Stimulated activated CD4-positive, alpha-beta T cell treated with anti-CD3 and anti-CD28 coated beads, Interleukin-1b, Interleukin-23, amount 100 ng/mL, for 48 hours (primary cell): ENCODE data around the gene OR10D3.
"Not testable (repeated sequence)": the region's sequence is repeated elsewhere in the genome, so short reads cannot be mapped to it uniquely, and the experiment has no call there.

Experiments
- DNase-seq: peaks from one replicate; pipeline ENCODE4 v3.0.0-alpha.2; 2020

Gene OR10D3

GRCh38 chr11:124195189-124195734, 12.1 kb downstream of the OR10D3 start:
- DNase-seq = peak; percentile 27

DNA sequence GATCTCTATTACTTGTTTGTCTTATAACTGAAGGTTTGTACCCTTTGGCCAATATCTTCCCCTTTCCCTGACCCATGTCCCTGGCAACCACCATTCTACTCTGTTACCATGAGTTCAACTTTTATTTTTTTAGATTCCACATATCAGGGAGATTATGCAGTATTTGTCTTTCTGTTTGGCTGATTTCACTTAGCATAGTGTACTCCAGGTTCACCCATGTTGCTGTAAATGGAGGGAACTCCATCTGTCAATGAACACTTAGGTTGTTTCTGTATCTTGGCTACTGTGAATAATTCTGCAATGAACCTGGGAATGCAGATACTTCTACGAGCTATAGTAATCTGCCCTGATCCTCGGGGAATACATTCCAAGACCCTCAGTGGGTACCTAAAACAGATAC, 14.9 kb downstream of the OR10D3 start:
- no peak for DNase-seq

DNA sequence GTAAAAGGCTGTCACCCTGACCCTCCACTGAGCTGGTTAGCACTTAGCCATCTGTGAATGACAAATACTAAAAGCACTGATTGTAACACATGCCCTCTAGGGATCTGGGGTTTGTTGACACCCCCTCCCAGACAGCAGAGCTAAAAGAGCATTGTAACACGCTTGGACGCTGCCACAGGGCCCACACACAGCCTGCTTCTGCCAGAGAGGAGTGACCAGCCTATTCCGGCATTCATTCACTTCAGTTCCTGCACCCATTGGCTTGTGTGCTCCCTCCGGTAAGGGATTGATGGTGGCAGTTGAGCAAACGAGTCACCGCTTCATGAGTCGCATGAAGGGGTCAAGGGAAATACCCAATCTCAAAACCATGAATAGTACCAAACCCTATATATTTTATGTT, 15.8 kb downstream of the OR10D3 start:
- no peak for DNase-seq

GRCh38 chr11:124199702-124200101, 16.6 kb downstream of the OR10D3 start:
- no peak for DNase-seq

- DNase-seq = no peak
These were observed 17.5 kb downstream of the OR10D3 start for GRCh38 chr11:124200671-124201070.

- DNase-seq = no peak
These were observed 19.8 kb downstream of the OR10D3 start for GRCh38 chr11:124202951-124203350.

- no peak for DNase-seq
These were observed 20.9 kb downstream of the OR10D3 start for GRCh38 chr11:124204008-124204407.

DNA sequence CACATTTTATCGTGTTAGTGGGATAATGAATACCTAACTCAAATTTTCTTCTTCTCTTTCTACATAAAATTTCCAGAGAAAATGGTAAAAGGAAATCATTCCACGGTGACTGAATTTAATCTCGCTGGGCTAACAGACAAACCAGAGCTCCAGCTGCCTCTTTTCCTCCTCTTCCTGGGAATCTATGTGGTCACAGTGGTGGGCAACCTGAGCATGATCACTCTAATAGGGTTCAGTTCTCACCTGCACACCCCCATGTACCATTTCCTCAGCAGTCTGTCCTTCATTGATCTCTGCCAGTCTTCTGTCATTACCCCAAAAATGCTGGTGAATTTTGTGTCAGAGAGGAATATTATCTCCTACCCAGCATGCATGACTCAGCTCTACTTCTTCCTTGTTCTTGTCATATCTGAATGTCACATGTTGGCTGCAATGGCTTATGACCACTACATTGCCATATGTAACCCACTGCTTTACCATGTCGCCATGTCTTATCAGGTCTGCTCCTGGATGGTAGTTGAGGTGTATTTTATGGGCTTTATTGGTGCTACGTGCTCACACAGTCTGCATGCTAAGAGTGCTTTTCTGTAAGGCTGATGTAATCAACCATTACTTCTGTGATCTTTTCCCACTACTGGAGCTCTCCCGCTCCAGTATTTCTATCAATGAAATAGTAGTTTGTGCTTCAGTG, 24.1 kb downstream of the OR10D3 start:
- DNase-seq = no peak

DNA sequence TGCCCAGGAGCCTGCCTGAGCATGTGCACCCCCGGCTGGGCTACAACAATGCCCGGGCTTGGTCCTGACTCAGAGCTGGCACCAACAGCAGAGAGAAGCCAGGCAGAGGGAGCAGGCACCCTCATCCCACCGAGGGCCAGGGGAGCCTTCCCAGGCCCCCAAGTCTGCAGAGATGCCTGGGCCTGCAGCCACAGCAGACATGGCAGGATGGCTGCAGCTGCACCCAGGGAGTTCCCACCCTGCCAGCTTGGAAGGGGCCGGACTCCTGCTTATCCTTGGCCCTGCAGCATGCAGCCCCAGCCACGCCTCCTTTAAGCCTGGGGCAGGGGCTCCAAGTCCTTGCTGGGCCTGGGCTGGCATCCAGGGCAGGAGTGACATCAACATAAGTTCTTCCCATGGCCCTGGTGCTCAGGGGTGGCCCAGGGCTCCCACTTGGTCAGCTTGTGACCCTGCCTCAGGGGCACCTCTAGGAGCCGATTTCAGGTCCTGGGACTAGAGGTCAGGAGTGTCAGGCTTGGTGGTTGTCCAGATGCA, 26.7 kb downstream of the OR10D3 start:
- DNase-seq = no peak

DNA sequence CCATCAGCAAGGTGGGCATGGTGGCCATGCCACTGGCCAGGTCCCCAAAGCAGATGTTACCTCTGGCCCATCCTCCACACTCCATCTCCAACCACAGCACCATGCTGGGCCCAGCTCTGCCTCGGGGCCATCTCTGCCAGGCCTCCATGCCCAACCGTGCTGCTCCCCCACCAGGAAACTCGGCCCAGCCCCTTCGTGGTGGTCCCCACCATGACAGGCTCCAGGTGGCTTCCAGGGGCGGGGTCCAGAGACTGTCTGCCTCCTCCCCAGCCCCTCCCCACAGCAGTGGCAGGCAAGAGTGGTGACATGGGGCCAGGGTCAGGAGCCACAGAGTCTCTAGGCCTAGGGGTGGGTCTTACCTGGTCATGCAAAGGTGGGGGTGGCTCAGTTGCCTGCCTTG, 27.3 kb downstream of the OR10D3 start:
- DNase-seq = no peak

- DNase-seq = no peak
These were observed 28.2 kb downstream of the OR10D3 start for GRCh38 chr11:124211321-124211720.

- no peak for DNase-seq
These were observed 30.9 kb downstream of the OR10D3 start for GRCh38 chr11:124214027-124214426.

DNA sequence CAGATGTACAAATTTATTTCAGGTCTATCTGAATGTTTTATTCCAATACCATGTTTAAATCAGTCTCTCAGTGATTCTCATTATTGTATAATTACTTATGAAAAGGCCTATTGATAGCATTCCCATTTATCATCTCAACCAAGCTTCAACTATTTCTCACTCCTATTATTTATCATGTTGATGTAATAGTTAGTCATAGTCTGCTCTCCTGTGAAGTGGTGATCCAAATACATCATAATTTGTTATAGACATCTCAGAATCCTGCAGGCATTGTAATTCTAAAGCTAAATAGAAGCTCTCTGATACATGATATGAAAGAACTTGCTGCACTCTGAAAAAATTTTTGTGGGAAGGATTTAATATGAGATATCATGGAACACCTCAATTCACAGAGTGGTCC, 36.0 kb downstream of the OR10D3 start:
- no peak for DNase-seq

DNA sequence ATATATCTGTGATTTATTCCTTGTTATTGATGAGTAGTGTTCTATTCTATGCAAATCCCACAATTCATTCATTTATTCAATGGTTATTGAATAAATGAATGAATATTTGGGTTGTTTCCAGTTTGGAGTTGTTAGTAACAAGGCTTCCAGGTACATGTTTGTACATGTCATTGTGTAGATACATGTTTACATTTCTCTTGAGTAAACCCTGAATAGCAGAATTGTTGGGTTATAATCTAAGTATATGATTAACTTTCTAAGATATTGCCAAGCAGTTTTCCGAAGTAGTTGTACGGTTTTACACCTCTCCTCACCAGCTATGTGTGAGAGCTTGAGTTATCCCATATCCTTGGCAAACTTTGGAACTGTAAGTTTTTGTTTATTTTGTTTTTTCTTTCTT, 39.3 kb downstream of the OR10D3 start:
- no peak for DNase-seq

GRCh38 chr11:124224618-124225423, 41.7 kb downstream of the OR10D3 start:
- DNase-seq = not testable (repeated sequence)

GRCh38 chr11:124225471-124225870, 42.3 kb downstream of the OR10D3 start:
- no peak for DNase-seq

DNA sequence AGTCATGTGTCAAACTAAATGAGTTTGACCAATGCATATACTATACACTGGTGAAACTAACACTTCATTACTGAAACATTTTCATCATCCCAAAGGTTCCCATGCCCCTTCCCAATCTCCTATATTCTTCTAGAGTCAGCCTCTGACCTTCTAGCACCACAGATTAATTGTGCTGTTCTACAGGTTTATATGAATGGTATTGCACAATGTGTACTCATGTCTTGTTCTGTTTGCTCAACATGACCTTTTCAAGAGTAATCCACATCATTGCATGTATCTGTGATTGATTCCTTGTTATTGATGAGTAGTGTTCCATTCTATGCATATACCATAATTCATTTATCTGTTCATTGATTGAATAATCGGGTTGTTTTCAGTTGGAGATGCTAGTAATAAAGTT, 50.2 kb downstream of the OR10D3 start:
- no peak for DNase-seq
